ENCODE measurements around the gene CBFA2T3. TPM values are rescaled to one million over a fixed set of nuclear protein-coding genes. Genes with fewer than 3 reads are reported as not detected.

CBFA2T3 gene
- polyA plus RNA-seq, 1 experiment = not detected

- ChIA-PET CTCF (interaction anchor here (1.2 kb wide), 1 partner anchor 14 kb away, joined by 3 read pairs; no protein-coding TSS in a partner anchor), POLR2A (no interaction called here)
- TF ChIP-seq CTCF (IDR thresholded peaks at IDR 0.05; ENCODE audit: insufficient read depth, low read depth, low read length) = no peak
- Histone ChIP-seq H3K27me3 (ENCODE audit: control insufficient read depth, insufficient read depth, low read length) (peaks cover 5% of the 10 kb centered on the region), H3K4me3 (ENCODE audit: low read depth, low read length) (no peak overlapping the region), H3K36me3 (ENCODE audit: control insufficient read depth, insufficient read depth, low read length) (peaks cover 11% of the 10 kb centered on the region)
- no peak for DNase-seq (ENCODE audit: low read depth)
These were observed 112.5 kb downstream of the CBFA2T3 start for GRCh38 chr16:88864521-88864920.

DNA sequence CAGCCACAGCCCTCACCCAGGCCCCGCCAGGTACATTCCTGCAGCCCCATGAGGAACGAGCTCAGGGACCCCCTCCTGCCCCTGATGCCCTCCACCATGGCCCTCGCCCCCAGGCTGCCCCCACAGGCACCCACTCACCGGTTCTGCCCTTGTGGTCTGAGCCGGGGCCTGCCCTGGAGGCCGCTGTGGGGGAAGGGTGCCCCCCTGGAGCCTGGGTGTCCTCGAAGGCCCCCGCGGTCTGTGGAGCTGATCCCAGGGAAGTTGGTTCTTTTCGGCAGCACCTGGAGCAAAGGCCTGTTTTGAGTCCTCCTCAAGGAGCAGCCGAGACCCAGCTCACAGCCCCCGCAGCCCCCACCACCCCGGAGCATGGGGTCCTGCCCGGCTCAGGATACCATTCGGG lies 112.9 kb downstream of the CBFA2T3 start:
- Histone ChIP-seq H3K4me3 (ENCODE audit: low read depth, low read length) (no peak overlapping the region), H3K36me3 (ENCODE audit: control insufficient read depth, insufficient read depth, low read length) (peaks cover 11% of the 10 kb centered on the region), H3K27me3 (ENCODE audit: control insufficient read depth, insufficient read depth, low read length) (peaks cover 2% of the 10 kb centered on the region)
- CTCF ChIA-PET = interaction anchor here (1.2 kb wide), 1 partner anchor 15 kb away, joined by 3 read pairs; no protein-coding TSS in a partner anchor
- DNase-seq (ENCODE audit: low read depth) = no peak
- no peak for TF ChIP-seq CTCF (IDR thresholded peaks at IDR 0.05; ENCODE audit: insufficient read depth, low read depth, low read length)
- POLR2A ChIA-PET = no interaction called here

- no peaks in the 10 kb centered on the region for H3K27me3 ChIP-seq (ENCODE audit: control insufficient read depth, insufficient read depth, low read length)
- H3K4me3 ChIP-seq (ENCODE audit: low read depth, low read length) = no peak overlapping the region
- TF ChIP-seq CTCF (IDR thresholded peaks at IDR 0.05; ENCODE audit: insufficient read depth, low read depth, low read length) = no peak
- DNase-seq (ENCODE audit: low read depth) = no peak
- ChIA-PET POLR2A (no interaction called here), CTCF (no interaction called here)
- peaks cover 11% of the 10 kb centered on the region for H3K36me3 ChIP-seq (ENCODE audit: control insufficient read depth, insufficient read depth, low read length)
These were observed 113.6 kb downstream of the CBFA2T3 start for GRCh38 chr16:88863426-88863825.

DNA sequence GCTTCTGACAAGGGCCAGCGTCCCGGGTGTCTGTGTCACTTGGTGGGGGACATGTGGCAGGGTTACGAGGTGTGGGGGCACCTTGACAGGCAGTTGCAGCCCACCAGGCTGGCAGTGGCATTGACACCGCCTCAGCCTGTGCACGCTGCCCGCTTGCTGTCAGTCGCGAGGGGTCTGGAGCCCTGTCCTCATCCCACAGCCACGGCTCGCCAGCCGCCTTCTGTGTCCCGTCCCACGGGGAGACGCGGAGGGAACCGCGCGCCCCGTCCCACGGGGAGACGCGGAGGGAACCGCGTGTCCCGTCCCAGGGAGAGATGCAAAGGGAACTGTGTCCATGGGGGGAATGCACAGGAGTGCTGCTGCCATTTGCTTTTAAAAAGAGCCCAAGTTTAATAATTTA lies 114.0 kb downstream of the CBFA2T3 start:
- Histone ChIP-seq H3K36me3 (ENCODE audit: control insufficient read depth, insufficient read depth, low read length) (peaks cover 11% of the 10 kb centered on the region), H3K4me3 (ENCODE audit: low read depth, low read length) (no peak overlapping the region), H3K27me3 (ENCODE audit: control insufficient read depth, insufficient read depth, low read length) (no peaks in the 10 kb centered on the region)
- DNase-seq (ENCODE audit: low read depth) = no peak
- CTCF ChIA-PET = no interaction called here
- POLR2A ChIA-PET = no interaction called here
- TF ChIP-seq CTCF (IDR thresholded peaks at IDR 0.05; ENCODE audit: insufficient read depth, low read depth, low read length) = no peak

- ChIA-PET CTCF (no interaction called here), POLR2A (no interaction called here)
- no peak for DNase-seq (ENCODE audit: low read depth)
- no peaks in the 10 kb centered on the region for H3K27me3 ChIP-seq (ENCODE audit: control insufficient read depth, insufficient read depth, low read length)
- TF ChIP-seq CTCF (IDR thresholded peaks at IDR 0.05; ENCODE audit: insufficient read depth, low read depth, low read length) = no peak
- peaks cover 11% of the 10 kb centered on the region for H3K36me3 ChIP-seq (ENCODE audit: control insufficient read depth, insufficient read depth, low read length)
- H3K4me3 ChIP-seq (ENCODE audit: low read depth, low read length) = no peak overlapping the region
These were observed 115.6 kb downstream of the CBFA2T3 start for GRCh38 chr16:88861359-88861758.

All from BJ (cell line).